ENCODE measurements around the gene PCDHGA7.
"Not testable (repeated sequence)": the region's sequence is repeated elsewhere in the genome, so short reads cannot be mapped to it uniquely, and the experiment has no call there.

Gene PCDHGA7

DNA sequence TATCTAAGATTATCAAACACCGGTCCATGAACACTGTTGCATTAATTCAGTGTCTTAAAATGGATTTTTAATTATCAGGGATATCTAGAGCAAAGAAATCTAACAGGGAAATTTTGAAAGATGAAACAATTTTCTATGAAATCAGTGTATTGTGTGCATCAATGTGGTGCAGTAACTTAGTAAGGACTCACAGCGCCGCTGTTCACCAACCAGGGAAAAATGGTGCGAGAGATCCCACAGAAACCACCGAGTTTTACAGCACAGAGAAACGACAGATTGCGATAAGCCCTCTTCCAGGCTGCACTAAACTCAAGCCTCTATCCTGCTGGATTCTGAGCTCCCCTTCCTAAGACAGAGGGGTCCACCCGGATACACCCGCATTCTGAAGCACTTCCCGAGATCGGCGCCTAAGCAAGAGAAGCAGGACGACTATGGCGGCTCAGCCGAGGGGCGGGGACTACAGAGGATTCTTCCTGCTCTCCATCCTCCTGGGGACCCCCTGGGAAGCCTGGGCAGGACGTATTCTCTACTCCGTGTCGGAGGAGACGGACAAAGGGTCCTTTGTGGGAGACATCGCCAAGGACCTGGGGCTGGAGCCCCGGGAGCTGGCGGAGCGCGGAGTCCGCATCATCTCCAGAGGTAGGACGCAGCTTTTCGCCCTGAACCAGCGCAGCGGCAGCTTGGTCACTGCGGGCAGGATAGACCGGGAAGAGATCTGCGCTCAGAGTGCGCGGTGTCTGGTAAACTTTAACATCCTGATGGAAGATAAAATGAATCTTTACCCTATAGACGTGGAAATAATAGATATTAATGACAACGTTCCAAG, at the start of gene PCDHGA7:
PCDHGA7 (plus strand) TSS at position 274 of the 826 bp plus-strand sequence; CDS start at position 432, 158 bp downstream.
- DNase-seq, result peak; percentile 60

- DNase-seq, result peak; percentile 3
Measured at GRCh38 chr5:141338538-141339306, 43.8 kb upstream of the PCDHGA7 start, which contains the start of gene PCDHGA2. TSS of gene PCDHGA2 (plus strand) at chr5:141338760.

- DNase-seq, result not testable (repeated sequence)
Measured at GRCh38 chr5:141340781-141341354, 41.7 kb upstream of the PCDHGA7 start.

- DNase-seq, result no peak
Measured at GRCh38 chr5:141342773-141343172, 39.8 kb upstream of the PCDHGA7 start.

DNA sequence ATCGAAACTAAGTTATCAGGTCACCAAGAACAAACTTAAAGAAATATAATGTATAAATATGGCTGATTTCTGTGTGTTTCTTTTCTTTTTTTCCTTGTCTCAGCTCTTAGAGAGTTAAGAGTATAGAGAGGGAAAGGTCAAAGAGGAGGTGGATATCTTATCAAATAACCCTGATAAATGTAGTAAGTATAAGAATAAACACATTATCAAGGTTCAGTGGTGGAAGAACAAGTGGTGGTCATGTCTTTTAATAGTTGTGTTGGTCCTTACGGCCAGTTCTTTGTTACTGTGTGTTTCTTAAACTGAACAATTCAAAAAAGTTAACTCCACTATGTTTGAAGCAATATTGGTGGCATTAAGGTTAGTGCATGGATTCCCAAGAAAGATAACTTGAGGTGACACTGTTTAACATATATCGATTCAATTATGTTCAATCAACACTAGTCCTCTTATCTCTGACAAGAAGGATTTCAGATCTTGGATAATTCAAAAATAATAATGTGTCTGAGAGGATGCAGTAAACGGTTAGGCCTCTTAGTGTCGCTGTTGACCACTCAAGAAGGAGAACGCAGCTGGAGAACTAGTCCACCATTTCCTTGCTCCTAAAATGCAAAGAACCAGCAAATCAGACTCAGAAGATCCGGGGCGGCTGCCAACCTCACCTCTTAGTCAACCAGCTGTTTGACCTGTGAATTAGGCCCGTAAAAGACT, 39.1 kb upstream of the PCDHGA7 start, which contains the start of gene PCDHGA3:
PCDHGA3 (plus strand) TSS at position 588 of the 711 bp plus-strand sequence. CDS start 205 bp downstream, outside the sequence.
- no peak for DNase-seq

DNA sequence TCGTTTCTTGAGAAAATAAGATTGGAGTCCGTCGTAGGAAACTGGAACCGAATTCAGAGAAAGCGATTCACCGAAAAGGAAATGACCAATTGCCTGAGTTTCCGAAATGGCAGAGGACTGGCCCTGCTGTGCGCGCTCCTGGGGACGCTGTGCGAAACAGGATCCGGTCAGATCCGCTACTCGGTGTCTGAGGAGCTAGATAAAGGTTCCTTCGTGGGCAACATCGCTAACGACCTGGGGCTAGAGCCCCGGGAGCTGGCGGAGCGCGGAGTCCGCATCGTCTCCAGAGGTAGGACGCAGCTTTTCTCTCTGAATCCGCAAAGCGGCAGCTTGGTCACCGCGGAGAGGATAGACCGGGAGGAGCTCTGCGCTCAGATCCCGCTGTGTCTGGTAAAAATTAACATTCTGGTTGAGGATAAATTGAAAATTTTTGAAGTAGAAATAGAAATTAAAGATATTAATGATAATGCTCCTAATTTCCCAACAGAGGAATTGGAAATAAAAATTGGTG, 38.5 kb upstream of the PCDHGA7 start:
- no peak for DNase-seq

DNA sequence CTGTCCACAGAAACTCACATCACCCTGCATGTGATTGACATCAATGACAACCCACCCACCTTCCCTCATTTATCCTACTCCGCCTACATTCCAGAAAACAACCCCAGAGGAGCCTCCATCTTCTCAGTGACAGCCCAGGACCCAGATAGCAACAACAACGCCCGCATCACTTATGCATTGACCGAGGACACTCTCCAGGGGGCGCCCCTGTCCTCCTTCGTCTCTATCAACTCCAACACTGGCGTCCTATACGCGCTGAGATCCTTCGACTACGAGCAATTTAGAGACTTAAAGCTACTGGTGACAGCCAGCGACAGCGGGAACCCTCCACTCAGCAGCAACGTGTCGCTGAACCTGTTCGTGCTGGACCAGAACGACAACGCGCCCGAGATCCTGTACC, 37.2 kb upstream of the PCDHGA7 start:
- DNase-seq, result no peak

DNA sequence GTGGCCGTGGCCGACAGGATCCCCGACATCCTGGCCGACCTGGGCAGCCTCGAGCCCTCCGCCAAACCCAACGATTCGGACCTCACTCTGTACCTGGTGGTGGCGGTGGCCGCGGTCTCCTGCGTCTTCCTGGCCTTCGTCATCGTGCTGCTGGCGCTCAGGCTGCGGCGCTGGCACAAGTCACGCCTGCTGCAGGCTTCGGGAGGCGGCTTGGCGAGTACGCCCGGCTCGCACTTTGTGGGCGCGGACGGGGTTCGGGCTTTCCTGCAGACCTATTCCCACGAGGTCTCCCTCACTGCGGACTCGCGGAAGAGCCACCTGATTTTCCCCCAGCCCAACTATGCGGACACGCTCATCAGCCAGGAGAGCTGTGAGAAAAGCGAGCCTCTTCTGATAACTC, 36.5 kb upstream of the PCDHGA7 start:
- not testable (repeated sequence) for DNase-seq

- peak; percentile 45 for DNase-seq
Measured at GRCh38 chr5:141349917-141350619, 32.5 kb upstream of the PCDHGA7 start, which contains the start of gene PCDHGB1. TSS of gene PCDHGB1 (plus strand) at chr5:141350099. CDS start at chr5:141350261, 162 bp downstream.

DNA sequence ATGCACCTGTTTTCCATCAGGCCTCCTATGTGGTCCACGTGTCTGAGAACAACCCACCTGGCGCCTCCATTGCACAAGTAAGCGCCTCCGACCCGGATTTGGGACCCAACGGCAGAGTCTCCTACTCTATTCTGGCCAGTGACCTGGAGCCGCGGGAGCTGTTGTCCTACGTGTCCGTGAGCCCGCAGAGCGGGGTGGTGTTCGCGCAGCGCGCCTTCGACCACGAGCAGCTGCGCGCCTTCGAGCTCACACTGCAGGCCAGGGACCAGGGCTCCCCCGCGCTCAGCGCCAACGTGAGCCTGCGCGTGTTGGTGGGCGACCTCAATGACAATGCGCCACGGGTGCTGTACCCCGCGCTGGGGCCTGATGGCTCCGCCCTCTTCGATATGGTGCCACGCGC, 31.0 kb upstream of the PCDHGA7 start:
- DNase-seq, result no peak

DNA sequence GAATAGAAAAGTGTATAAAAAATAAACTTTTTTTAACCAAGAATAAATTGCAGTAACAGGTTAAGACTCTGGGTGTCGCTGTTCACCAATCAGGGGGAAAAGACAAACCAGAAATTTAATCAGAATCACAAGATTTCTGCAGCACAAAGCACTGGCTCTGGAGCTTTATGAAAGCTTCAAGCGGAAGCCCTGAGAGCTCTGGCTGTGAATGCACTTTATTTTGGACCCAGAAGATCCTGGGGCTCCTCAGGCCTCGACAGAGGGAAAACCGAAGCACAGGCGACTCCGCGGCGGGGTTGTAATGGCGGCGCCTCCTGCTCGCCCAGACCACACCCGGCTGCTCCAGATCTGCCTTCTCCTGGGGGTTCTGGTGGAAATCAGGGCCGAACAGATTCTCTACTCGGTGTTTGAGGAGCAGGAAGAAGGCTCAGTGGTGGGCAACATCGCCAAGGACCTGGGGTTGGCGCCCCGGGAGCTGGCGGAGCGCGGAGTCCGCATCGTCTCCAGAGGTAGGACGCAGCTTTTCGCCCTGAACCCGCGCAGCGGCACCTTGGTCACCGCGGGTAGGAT, 27.6 kb upstream of the PCDHGA7 start, which contains the start of gene PCDHGA4:
PCDHGA4 (plus strand) TSS at position 122 of the 570 bp plus-strand sequence; CDS start at position 209, 87 bp downstream.
- no peak for DNase-seq

- DNase-seq, result no peak
Measured at GRCh38 chr5:141355641-141356040, 26.9 kb upstream of the PCDHGA7 start.

- no peak for DNase-seq
Measured at GRCh38 chr5:141356133-141356532, 26.4 kb upstream of the PCDHGA7 start.

DNA sequence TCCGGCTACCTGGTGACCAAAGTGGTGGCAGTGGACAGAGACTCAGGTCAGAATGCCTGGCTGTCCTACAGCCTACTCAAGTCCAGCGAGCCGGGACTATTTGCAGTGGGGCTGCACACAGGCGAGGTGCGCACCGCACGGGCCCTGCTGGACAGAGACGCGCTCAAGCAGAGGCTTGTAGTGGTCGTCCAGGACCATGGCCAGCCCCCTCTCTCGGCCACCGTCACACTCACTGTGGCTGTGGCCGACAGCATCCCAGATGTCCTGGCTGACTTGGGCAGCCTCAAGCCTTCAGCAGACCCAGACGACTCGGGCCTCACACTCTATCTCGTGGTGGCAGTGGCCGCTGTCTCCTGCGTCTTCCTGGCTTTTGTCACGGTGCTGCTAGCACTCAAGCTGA, 25.6 kb upstream of the PCDHGA7 start:
- no peak for DNase-seq

- no peak for DNase-seq
Measured at GRCh38 chr5:141359790-141360426, 22.6 kb upstream of the PCDHGA7 start, which contains the start of gene PCDHGB2. TSS of gene PCDHGB2 (plus strand) at chr5:141359994. CDS start at chr5:141360136, 142 bp downstream.

DNA sequence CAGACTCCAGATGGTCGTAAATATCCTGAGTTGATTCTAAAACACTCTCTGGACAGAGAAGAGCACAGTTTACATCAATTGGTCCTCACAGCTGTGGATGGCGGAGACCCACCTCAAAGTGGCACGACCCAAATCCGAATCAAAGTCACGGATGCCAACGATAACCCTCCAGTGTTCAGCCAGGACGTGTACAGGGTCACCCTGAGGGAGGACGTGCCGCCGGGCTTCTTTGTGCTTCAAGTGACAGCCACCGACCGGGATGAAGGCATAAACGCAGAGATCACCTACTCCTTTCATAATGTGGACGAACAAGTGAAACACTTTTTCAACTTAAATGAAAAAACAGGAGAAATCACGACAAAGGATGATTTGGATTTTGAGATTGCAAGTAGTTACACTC, 21.9 kb upstream of the PCDHGA7 start:
- no peak for DNase-seq

GRCh38 chr5:141362719-141363118, 19.8 kb upstream of the PCDHGA7 start:
- no peak for DNase-seq

- DNase-seq, result no peak
Measured at GRCh38 chr5:141363952-141364660, 18.4 kb upstream of the PCDHGA7 start, which contains the start of gene PCDHGA5. TSS of gene PCDHGA5 (plus strand) at chr5:141364162. CDS start at chr5:141364331, 169 bp downstream.

DNA sequence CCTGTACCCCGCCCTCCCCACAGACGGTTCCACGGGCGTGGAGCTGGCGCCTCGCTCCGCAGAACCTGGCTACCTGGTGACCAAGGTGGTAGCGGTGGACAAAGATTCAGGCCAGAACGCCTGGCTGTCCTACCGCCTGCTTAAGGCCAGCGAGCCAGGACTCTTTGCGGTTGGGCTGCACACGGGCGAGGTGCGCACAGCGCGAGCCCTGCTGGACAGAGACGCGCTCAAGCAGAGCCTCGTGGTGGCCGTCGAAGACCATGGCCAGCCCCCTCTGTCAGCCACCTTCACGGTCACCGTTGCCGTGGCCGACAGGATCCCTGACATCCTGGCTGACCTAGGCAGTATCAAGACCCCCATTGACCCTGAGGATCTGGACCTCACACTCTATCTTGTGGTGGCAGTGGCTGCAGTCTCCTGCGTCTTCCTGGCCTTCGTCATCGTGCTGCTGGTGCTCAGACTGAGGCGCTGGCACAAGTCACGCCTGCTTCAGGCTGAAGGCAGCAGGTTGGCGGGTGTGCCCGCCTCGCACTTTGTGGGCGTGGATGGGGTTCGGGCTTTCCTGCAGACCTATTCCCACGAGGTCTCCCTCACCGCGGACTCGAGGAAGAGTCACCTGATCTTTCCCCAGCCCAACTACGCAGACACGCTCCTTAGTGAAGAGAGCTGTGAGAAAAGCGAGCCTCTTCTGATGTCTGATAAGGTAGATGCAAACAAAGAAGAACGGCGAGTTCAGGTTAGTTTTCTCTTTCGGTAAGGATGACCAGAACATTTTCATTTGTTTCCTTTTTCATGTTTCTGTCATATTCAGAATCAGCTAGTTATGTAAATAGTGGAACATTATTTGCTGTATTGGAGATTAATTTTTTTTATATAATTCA, 16.3 kb upstream of the PCDHGA7 start:
- no peak for DNase-seq

All from NCI-H2227 treated with DMSO at 0.1 percent for 48 hours (cell line).